Right ventricle myocardium inferior (tissue), 1 donor: ENCODE measurements around the gene FOXP1. TPM values are rescaled to one million over a fixed set of nuclear protein-coding genes. Genes with fewer than 3 reads are reported as not detected.

Experiments
- ATAC-seq: fragments of 200-7000 bp; cut with Tn5 transposase; one replicate; pipeline ENCODE4 v1.9.1; 2020; ENCODE audit warnings: mild to moderate bottlenecking, moderate library complexity
- DNase-seq: peaks from one replicate; pipeline ENCODE4 v3.0.0; 2021; ENCODE audit errors: missing footprints
- intact Hi-C: fragments of 100-400 bp; cut with DNase I; formaldehyde crosslinking; loops from one replicate; pipeline ENCODE4 v1.11.0; 2022
- total RNA-seq: library from RNA; stranded (reverse); fragmentation: NEBNext Ultra II Directional; extraction: Animal tissue kit (Norgen Biotek cat#: 25700); gene quantifications from one replicate; pipeline ENCODE4 v1.2.1, GENCODE V29; 2021
- donor health status: DM: no; HTN: yes; CAD: no; lungs with severe emphysema.

FOXP1 gene
- total RNA-seq, 1 donor from 2014 or later = 38.5 TPM

DNA sequence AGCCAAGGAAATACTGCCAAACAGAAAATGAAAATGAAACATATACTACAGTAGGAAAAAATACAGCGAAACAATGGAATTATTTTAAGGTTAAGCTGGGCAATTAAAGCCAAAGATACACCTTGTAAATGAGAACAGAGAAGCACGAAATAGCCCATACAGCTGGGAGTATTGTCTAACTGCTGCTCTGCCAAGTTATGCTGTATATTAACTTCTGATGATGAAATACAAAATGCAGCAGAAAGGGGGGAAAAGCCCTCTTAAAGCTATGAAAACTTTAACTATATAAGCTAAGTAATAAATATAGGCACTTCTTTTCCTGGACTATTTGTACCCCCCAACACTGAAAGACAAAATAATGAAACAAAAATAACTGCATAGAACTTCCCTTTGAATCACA, 449.0 kb downstream of the FOXP1 start:
- intact Hi-C loops = loop anchor here (5.0 kb wide), 2 partner anchors 73 to 113 kb away; no protein-coding TSS in a partner anchor
- DNase-seq (no peak), ATAC-seq (no peak)

DNA sequence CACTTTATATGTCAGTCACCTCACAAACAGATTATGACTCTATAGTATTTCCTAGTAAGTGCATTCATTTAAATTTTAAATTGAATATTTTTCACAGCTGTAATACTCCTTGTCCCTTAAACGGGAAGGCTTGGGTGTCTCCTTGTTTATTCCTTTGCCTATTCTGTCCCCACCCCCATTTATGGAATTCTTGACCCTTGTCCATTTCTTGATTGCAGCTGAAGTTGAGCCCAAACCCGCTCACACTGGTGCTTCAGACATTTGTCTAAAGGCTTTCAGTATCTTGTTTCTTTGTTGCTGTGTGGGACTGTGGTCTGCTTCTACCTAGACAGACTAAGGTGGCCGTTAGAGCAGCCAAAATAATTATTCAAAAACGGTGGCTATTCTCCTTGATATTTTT, 449.7 kb downstream of the FOXP1 start:
- DNase-seq (no peak), ATAC-seq (no peak)
- intact Hi-C loops = loop anchor here (5.0 kb wide), 2 partner anchors 73 to 113 kb away; no protein-coding TSS in a partner anchor

DNA sequence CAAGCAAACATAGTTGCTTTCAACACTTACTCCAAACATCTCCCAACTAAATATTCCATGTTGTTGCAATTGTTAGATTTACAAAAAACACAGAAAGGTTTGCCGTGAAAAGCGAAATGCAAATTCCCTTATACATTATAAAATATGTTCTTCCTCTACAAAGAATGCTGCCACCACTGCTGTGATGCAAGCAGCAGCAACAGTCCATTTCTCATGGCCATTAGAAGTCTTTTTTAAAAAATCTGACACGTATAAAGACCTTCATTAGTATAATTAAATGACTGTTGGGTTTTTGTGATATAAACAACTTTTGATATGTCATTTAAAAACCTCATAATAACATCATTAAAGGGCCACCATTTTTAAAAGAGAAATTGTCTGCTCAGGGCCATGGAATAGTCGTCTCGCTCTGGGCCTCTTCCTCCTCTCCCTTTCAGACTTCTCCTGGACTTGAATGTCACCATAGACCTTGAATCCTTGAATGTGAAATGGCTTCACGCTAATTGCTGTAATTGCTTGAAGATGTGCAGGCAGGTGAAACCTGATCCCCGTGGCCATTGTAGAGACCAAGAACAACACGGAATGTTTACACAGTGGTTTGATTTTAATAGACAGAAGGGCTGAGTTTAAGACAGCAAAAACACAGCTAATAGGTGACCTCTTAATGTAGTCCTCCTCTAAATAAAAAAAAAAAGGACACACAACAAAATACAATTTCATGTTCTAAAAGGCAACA, 450.4 kb downstream of the FOXP1 start:
- DNase-seq (no peak), ATAC-seq (no peak)
- intact Hi-C loops = loop anchor here (5.0 kb wide), 2 partner anchors 74 to 114 kb away; no protein-coding TSS in a partner anchor

DNA sequence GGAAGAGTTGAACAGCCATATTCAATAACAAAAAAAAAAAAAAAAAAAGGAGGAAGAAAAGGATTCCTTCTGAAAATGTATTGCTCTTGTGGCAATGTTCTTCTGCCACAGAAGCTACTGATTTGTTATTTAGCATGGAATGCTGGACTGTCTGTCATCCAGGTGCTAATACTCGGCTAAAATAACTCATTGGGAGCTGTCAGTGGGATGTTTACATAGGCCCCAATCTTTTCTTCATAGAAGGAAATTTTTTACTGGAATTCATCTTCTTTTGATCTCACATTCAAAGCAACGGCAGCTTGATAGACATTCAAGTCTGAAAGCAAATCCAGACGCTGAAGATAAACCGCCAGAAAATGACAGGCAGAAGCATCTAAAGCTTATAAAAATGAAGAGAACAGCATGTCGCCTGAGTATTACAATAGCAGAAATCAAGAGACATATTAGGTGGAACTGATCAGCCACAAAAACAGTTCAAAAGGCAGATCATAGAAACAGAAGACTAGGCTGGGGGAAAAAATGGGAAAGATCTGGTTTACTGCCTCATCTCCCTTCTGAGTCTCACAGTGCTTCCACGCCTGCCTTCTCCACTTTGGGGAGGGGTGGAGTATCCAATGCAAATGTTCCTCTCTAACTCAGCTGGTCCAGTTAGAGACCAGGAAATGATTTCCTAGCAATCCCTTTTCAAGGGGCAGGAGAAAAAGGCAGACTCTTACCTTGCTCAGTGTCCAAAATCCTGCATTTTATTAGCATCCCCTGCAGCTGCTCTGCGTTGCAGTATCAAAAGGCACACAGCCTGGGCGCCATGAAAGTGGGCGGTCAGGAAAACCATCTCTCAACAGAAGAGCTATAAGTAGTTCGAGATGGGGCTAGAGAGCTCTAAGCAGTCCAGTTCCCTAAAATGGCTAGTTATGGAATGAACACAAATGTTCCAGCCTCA, 451.9 kb downstream of the FOXP1 start:
- DNase-seq (peak; percentile 62), ATAC-seq (peak; percentile 40)
- intact Hi-C loops = loop anchor here (2.0 to 5.0 kb wide), 3 partner anchors 76 to 125 kb away; no protein-coding TSS in a partner anchor

DNA sequence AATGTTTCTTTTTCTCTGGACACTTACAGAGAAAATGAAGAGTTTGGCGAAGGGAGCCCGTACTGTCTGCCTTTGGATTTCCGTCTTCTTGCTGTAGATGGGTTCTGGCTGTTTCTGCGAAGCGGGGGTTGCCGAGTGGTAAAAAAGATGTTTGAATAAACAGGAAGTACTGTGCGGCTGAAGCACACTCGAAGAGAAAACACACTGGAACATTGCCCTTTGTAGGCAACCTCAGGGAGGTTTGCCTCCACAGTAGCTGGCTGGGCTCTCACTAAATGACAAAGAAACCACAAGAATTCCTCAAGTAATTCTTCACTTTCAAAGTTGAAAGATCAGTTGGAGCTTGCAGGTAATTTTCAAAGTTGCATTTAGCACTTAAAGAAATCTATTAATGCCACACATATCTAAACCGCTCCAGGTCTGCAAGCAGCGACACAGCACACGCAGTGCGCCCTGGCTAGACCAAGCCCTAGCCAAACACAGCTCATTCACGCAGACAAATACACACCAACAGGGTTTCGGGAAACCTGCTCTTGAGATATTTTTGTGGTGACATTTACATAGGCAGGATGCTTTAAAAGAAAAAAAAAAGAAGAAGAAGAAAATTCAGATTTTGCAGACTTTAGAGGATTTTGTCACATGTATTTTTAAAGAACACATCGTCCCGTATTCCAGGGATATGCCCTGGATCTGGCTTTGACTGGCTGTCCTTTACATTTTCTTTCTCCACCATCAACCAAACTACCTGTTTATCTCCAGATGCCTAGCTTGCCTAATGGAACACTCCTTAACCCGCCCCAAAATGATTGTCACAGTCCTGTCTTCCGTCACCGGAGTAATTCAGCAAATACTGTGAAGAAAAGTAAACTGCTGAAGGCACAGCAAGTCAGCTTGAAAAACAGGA, 452.8 kb downstream of the FOXP1 start:
- intact Hi-C loops = loop anchor here (2.0 to 5.0 kb wide), 3 partner anchors 77 to 124 kb away; no protein-coding TSS in a partner anchor
- DNase-seq = peak; percentile 77

DNA sequence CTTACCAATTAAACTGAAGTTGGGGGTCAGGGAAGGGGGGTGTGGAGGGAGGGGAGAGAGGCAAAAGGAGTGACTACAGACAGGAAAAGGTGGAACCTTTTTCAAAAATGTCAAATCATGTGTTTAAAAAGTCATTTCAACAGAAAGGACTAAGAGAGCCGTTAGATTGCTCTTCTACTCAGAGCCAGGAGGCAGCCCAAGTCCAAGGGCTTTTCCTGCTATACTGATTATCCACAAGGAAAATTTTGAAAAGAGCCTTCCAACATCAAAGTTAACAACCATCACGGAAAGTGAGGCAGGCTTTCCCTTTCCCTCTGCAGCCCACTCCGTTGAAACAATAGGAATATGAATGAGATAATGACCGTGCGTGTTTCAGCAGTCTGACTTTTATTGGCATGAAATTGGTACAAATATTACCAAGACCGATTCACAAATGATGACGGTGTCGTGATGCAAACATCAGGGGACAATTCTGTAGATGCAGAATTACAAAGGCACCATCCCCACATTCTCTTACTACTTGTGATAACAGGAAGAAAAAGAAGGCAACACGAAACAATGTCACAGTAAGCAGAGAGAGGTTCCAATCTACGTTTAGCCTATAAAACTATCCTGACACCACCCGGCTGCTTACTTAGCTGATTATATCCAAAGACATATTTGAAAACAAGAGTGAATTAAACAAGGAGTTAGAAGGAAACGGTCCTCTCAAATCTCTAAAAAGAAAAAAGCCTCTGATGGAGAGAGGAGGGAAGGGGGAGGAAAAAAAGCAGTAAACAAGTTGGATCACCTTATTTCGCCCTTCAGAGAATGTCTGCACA, 453.7 kb downstream of the FOXP1 start:
- intact Hi-C loops = loop anchor here (2.0 to 10.0 kb wide), 6 partner anchors 63 to 453 kb away; partner anchors contain the start of gene FOXP1
- no peak for DNase-seq
- ATAC-seq = peak; percentile 24

More for the DNA sequence above, 452.8 kb downstream of the FOXP1 start:
- ATAC-seq = peak; percentile 76

DNA sequence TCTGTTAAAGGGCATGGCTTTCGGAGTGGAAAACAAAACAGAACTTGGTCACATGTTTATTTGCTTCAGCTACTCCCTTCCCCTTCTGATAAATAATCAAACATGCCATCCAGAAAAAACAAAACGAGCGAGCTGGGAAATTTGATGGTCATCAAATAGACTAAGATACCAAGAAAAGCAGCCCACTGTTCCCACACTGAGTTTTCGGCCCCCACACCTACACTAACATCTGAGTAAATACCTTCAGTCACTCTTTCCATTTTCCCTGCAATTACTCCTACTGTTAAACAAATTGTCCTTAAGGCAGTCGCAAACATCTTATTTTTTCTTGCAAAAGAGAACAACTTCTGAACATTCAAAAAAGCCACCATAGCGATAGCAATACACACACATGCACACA, 454.6 kb downstream of the FOXP1 start:
- ATAC-seq = no peak
- no peak for DNase-seq
- intact Hi-C loops = loop anchor here (2.0 to 10.0 kb wide), 3 partner anchors 62 to 454 kb away; partner anchors contain the start of gene FOXP1

DNA sequence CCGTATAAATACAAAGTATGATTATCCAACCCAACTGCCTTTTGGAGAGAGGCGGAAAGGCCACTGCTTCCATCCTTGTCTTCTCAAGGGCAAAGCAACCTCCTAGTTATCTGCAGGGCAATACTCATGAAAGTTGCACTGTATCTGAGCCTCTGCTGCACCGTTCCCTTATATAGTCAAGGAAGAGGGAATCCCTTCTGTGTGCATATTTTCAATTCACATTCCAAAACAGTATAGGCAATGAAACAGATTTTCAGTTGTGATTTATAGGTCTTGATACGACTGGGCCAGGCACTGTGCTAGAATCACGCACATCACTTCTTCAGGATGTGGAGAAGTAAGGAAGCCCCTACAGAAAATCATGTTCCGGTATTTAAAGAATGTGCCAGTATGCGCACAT, 455.7 kb downstream of the FOXP1 start:
- DNase-seq (no peak), ATAC-seq (no peak)
- intact Hi-C loops = loop anchor here (2.0 to 10.0 kb wide), 3 partner anchors 61 to 455 kb away; partner anchors contain the start of gene FOXP1

DNA sequence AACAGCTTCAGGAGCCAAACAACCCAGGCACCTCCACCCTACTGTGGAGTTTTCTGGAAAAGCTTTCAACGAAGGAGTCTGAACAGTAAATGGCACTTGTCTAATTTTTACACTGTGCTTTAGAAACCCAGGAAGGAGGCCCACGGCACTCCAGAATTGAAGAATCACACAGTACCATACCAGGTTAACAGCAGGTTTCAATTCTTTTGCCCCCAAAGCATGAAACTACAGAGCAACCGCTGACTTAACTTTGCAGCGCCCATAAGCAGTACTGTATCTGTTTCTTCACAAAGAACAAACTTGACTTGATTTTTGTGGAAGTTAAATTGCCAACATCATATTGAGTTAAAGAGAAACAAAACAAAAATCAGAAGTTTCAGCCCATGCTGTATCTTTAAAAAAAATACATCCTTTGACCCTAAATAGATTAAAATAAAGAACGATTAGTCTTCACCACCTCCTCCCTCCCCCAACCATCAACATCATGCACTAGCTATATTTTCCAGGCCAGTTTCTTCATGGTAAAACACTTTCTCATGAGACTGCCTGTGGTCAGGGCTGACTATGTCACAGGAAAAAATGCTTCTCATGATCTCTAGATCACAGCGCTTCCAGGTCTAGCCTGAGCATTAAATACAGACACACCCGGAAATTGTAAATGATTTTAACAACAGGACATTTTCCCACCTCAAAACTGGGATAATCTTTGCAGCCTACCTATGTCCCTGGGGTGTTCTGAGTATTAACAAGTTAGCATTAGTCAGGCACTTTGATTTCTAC, 456.3 kb downstream of the FOXP1 start:
- ATAC-seq = no peak
- no peak for DNase-seq
- intact Hi-C loops = loop anchor here (5.0 to 10.0 kb wide), 2 partner anchors 60 to 412 kb away; no protein-coding TSS in a partner anchor

DNA sequence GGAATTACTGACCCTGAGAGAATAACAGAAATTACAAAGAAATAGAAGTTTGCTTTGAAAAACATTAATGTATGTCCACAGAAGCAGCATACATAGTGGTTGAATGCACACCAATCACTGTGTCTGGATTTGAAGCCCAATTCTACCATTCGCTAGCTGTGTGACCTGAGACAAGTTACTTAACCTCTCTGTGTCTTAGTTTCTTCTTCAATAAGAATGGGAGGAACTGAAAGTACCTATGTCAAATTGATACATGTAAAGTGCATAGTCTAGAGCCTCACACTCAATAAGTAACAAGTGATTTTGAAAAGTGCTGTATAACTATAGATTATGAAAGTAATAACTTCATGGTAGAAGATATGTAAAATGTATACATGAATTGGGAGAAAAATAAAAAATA, 457.8 kb downstream of the FOXP1 start:
- DNase-seq (no peak), ATAC-seq (no peak)
- intact Hi-C loops = loop anchor here (5.0 to 10.0 kb wide), 2 partner anchors 58 to 411 kb away; no protein-coding TSS in a partner anchor

DNA sequence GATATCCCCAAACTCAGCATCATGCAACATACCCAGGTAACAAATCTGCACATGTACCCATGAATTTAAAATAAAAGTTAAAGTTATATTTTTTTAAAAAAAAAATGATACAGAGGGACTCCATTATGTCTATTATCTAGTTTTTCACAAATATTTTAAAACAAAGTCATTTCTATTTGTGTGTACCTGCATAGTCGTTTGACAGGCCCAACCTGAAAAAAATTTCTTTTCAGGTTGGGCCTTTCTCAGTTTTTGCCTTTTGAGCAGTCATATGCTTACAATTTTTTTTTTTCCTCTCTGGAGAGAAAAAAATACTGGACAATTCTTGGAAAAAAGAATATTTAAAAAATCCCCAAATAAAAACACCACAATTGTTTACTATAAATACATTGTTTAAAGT, 459.5 kb downstream of the FOXP1 start:
- DNase-seq (no peak), ATAC-seq (no peak)
- intact Hi-C loops = loop anchor here (10.0 kb wide), 1 partner anchor 409 kb away; no protein-coding TSS in a partner anchor

DNA sequence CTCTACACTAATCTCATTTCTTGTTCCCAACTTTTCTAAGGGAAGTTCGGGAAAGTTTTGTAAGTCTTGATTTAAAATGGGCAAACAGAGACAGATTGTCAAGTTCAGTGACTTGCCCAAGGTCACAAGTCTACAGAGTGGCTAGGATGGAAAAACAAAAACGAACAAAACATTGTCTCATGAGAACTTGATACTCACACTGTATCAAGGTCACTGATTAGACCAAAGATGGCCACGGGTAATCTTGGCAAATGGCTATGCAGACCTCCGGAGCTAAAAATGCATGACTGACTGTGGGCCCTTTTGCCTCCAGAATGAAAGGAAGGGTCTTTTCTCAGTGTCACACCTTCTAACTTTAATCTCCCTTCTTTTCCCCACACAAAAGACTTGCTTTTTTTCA, 460.9 kb downstream of the FOXP1 start:
- ATAC-seq (no peak), DNase-seq (no peak)
- intact Hi-C loops = loop anchor here (10.0 kb wide), 1 partner anchor 408 kb away; no protein-coding TSS in a partner anchor

DNA sequence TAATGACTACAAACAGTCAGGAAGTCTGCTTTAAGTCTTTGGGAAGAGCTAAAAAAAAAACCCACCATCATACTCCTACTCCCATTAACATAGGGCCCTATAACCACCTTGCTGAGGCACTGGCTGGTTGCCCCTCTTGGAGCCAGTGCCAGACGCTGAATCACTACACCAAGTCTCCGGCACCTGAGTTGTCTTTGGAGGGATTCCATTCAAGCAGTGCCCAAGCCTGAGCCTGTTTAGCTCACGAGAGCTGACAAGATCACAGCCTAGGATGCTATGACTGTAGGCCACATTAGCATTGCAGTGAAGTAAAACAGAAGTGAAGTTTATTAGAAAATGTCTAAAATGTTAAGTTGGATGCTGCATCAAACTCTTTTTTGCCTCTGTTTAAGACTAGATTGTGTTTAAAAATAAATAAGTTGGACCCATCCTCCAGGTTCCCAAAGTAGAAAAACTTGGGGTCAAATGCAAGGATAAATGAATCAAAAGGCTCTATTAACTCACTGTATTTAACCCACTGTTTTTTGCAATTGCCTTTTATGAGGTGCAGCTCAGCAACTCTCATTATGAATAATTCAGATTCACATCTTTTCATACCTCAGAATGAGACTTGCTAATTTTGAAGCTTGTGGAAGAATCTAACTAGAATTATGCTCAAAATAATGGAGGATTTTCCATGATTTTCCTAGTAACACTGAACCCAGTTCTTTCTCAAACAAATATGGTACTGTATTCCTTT, 461.9 kb downstream of the FOXP1 start:
- ATAC-seq (no peak), DNase-seq (no peak)
- intact Hi-C loops = loop anchor here (10.0 kb wide), 1 partner anchor 407 kb away; no protein-coding TSS in a partner anchor

DNA sequence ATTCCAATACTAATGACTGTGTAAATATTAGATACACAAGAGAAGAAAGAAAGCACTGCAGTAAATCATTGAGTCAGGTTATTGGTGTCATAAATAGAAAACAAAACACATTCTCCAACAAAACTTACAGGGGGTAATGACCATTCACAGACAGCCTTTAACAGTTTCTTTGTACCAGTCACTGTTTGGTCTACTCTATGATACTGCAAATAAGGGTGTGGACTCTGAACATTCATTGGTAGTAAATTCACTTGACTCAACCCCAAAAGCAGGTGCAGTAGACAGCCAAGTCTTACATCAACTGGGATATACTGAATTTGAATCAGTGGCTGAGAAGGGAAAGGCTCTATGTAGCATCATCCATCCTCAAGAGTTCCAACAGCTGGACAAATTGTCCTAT, 463.5 kb downstream of the FOXP1 start:
- no peak for ATAC-seq
- intact Hi-C loops = loop anchor here (10.0 kb wide), 1 partner anchor 405 kb away; no protein-coding TSS in a partner anchor
- no peak for DNase-seq

DNA sequence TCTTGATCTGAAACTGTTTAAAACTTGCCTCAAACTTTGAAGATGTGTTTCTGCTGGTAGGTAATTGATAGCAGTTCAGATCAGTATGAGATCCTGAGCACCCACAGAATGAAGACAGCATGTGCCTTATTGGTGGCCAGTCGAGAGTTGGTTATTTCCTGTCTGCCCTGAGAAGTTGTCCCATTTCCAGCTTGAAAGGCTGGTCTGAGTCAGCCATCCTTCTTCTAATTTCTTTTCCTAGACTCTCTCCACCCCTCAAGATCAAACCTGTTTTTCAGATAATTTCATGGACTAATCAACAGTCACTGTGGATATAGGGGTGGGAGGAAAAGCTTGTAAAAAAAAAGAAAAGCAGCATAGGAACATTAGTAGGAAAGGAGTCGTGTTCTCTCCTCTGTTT, 464.4 kb downstream of the FOXP1 start:
- intact Hi-C loops = no loop called here

DNA sequence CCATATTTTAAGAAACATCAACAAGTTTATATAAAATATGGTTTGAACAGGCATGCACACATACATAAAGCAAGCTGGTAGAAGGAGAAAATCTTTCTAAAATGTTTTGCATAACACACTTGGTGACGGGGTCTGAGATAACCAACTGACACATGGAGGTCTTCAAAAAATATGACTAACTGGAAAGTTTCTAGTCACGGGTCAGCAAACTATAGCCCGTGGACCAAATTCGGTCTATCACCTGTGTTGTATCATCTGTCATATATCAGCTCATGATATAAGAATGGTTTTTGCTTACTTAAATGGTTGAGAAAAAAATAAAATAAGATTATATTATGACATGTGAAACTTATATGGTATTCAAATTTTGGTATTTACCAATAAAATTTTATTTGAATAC, 465.1 kb downstream of the FOXP1 start:
- ATAC-seq = no peak
- no peak for DNase-seq
- intact Hi-C loops = no loop called here

More for the DNA sequence above, 464.4 kb downstream of the FOXP1 start:
- no peak for ATAC-seq
- DNase-seq = no peak
